Keratinocyte (primary cell): ENCODE data around the gene DSG2. TPM values are rescaled to one million over a fixed set of nuclear protein-coding genes. Genes with fewer than 3 reads are reported as not detected.
A peak's percentile ranks its signal among the peaks of the same experiment; 100 is the strongest.

ENCODE experiments used
- DNase-seq: peaks from one replicate; pipeline ENCODE4 v3.0.0-alpha.2; 2011; ENCODE audit warnings: low read depth, missing footprints, low spot score
- FAIRE-seq: peaks from 2 replicates; lab custom pipeline; 2011; peaks lifted over from hg19 to GRCh38; lab: Jason Lieb, UNC
- H2AFZ ChIP-seq: 2 replicates; pipeline ENCODE4 v1.6.0; 2012; ENCODE audit warnings: low read length, control low read depth, inconsistent platforms; ENCODE audit not compliant: control insufficient read depth
- H3K27ac ChIP-seq: 2 replicates; pipeline ENCODE4 v1.5.1; 2011; ENCODE audit warnings: low read length; ENCODE audit not compliant: control insufficient read depth, insufficient read depth
- H3K27me3 ChIP-seq: 3 replicates; pipeline ENCODE4 v1.6.0; 2011; ENCODE audit warnings: low read length; ENCODE audit not compliant: control insufficient read depth, insufficient read depth; ENCODE audit errors: extremely low read depth
- H3K36me3 ChIP-seq, 2 experiments: 2 replicates in 1 of 2; 3 replicates in 1 of 2; pipeline ENCODE4 v1.5.1; 2011; ENCODE audit warnings: low read length in 2 of 2, mild to moderate bottlenecking in 1 of 2; ENCODE audit not compliant: control insufficient read depth in 2 of 2, insufficient read depth in 2 of 2; ENCODE audit errors: extremely low read depth in 1 of 2
- H3K4me1 ChIP-seq: 3 replicates; pipeline ENCODE4 v1.5.1; 2011; ENCODE audit warnings: low read length; ENCODE audit not compliant: control insufficient read depth, insufficient read depth; ENCODE audit errors: extremely low read depth
- H3K4me2 ChIP-seq: 3 replicates; pipeline ENCODE4 v1.6.0; 2011; ENCODE audit warnings: low read depth, low read length; ENCODE audit not compliant: control insufficient read depth, insufficient read depth; ENCODE audit errors: extremely low read depth
- H3K4me3 ChIP-seq, 3 experiments: fragments of 200-600 bp in 1 of 3; sonication (generic) in 1 of 3; 2 replicates in 2 of 3; 3 replicates in 1 of 3; pipeline ENCODE4 v1.5.1; 2011 to 2016; ENCODE audit warnings: low read length in 3 of 3, mild to moderate bottlenecking in 3 of 3, control low read depth in 2 of 3, inconsistent platforms in 1 of 3, low read depth in 1 of 3, mixed read lengths in 1 of 3, mixed run types in 1 of 3, moderate library complexity in 1 of 3; ENCODE audit not compliant: control insufficient read depth in 2 of 3, insufficient read depth in 2 of 3; ENCODE audit errors: extremely low read depth in 1 of 3
- H3K79me2 ChIP-seq: 2 replicates; pipeline ENCODE4 v1.6.0; 2012; ENCODE audit warnings: low read length; ENCODE audit not compliant: control insufficient read depth, insufficient read depth
- H3K9ac ChIP-seq: 3 replicates; pipeline ENCODE4 v1.6.0; 2011; ENCODE audit warnings: low read length; ENCODE audit not compliant: control insufficient read depth, insufficient read depth; ENCODE audit errors: extremely low read depth
- H3K9me1 ChIP-seq: 3 replicates; pipeline ENCODE4 v1.6.0; 2011; ENCODE audit warnings: low read length; ENCODE audit not compliant: control insufficient read depth, insufficient read depth; ENCODE audit errors: extremely low read depth
- H3K9me3 ChIP-seq: 2 replicates; pipeline ENCODE4 v1.5.1; 2012; ENCODE audit warnings: low read depth, low read length; ENCODE audit not compliant: control insufficient read depth
- H4K20me1 ChIP-seq: 3 replicates; pipeline ENCODE4 v1.6.0; 2011; ENCODE audit warnings: low read length; ENCODE audit not compliant: control insufficient read depth, insufficient read depth; ENCODE audit errors: extremely low read depth
- EZH2 ChIP-seq: IDR thresholded peaks from one replicate; pipeline ENCODE4 v1.6.1; 2012; ENCODE audit warnings: inconsistent platforms, mild to moderate bottlenecking, low read length, moderate library complexity
- dilution Hi-C: fragments of 300-500 bp; cut with MboI; formaldehyde crosslinking; loops from one replicate; pipeline ENCODE4 v1.7.0; 2020; ENCODE audit warnings: low sequenced_read_pairs; ENCODE audit not compliant: extremely low pct_ligation_motif_present
- polyA plus RNA-seq, 5 experiments: library from polyadenylated mRNA; depleted of rRNA in 3 of 5; stranded (reverse) in 3 of 5; stranded (forward) in 1 of 5; unstranded in 1 of 5; fragments of >200 nt; gene quantifications; 1 replicate in 1 of 5; 2 replicates in 3 of 5; 3 replicates in 1 of 5; pipeline versions ENCODE4 v1.2.1 to v1.2.3, GENCODE V29; 2011 to 2012; ENCODE audit warnings: missing spikeins in 2 of 5, low read depth in 1 of 5, low replicate concordance in 1 of 5
- TF ChIP-seq, protein P1 (sequence below), 3 experiments: IDR thresholded peaks in 1 of 3; conservative IDR thresholded peaks in 1 of 3; optimal IDR thresholded peaks in 1 of 3; 2 replicates in 2 of 3; 3 replicates in 1 of 3; pipeline versions ENCODE3 to v1.5.1; 2011; ENCODE audit warnings: low read length in 3 of 3, mild to moderate bottlenecking in 3 of 3, moderate library complexity in 2 of 3, control low read depth in 1 of 3, inconsistent platforms in 1 of 3; ENCODE audit not compliant: insufficient read depth in 2 of 3; ENCODE audit errors: extremely low read depth in 1 of 3

DSG2 gene
- polyA plus RNA-seq, 1 donor (not counting 4 experiments of a cell fraction or from before 2014, with no cell fraction given): 140 TPM

DNA sequence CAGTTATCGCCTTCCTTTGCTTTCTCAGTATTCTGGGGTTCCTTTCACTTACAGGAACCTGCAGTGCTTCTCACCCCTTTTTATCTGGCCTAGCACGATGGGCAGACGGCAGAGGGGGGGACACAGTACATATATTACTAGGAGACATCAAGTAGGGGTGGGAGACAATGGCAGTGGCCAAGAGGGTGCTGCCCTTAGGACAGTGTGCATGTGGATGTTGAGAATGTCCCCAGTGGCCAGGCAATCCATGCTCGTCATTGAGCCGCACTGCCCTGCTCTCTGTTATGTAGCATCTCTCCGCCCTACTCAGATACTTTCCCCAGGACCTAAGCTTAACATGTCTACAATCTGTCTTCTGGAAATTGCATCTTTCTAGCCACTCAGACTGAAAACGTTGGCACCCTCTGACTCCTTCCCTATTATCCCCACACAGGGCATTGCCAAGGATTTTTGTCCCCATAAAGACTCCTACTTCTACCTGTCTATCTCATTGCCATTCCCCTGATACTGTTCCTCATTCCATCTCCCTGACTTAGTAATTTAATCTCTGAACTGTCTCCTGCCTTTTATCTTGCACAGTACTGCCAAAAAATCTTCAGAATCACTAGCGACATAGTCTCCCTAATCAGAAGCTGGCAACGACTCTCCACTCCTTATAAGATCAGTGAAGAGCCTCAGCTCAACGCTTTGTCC is 6.6 kb downstream of the DSG2 start:
- dilution Hi-C loops: no loop called here
- peaks cover 0 to 12% of the 10 kb centered on the region in 2 experiments for H3K36me3 ChIP-seq
- H3K9me3 ChIP-seq: no peaks in the 10 kb centered on the region
- TF ChIP-seq, protein P1, sequence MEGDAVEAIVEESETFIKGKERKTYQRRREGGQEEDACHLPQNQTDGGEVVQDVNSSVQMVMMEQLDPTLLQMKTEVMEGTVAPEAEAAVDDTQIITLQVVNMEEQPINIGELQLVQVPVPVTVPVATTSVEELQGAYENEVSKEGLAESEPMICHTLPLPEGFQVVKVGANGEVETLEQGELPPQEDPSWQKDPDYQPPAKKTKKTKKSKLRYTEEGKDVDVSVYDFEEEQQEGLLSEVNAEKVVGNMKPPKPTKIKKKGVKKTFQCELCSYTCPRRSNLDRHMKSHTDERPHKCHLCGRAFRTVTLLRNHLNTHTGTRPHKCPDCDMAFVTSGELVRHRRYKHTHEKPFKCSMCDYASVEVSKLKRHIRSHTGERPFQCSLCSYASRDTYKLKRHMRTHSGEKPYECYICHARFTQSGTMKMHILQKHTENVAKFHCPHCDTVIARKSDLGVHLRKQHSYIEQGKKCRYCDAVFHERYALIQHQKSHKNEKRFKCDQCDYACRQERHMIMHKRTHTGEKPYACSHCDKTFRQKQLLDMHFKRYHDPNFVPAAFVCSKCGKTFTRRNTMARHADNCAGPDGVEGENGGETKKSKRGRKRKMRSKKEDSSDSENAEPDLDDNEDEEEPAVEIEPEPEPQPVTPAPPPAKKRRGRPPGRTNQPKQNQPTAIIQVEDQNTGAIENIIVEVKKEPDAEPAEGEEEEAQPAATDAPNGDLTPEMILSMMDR (optimal IDR thresholded peaks at IDR 0.05 in 1 of 3, IDR thresholded peaks at IDR 0.05 in 1 of 3, conservative IDR thresholded peaks at IDR 0.05 in 1 of 3; ENCODE audit: extremely low read depth in 1 of 3, insufficient read depth in 2 of 3, low read length in 3 of 3): no peak
- TF ChIP-seq EZH2: no peak
- H3K9me1 ChIP-seq: no peaks in the 10 kb centered on the region
- H3K27me3 ChIP-seq: no peaks in the 10 kb centered on the region
- H3K79me2 ChIP-seq: peaks cover 81% of the 10 kb centered on the region
- no peak overlapping the region for H2AFZ ChIP-seq
- H3K27ac ChIP-seq: no peak overlapping the region
- H4K20me1 ChIP-seq: peaks cover 3% of the 10 kb centered on the region
- no peak overlapping the region for H3K4me3 ChIP-seq
- no peak for FAIRE-seq
- H3K4me1 ChIP-seq: peaks cover 42% of the 10 kb centered on the region
- peak overlapping the region; percentile 7 for H3K4me2 ChIP-seq
- no peak overlapping the region for H3K9ac ChIP-seq
- DNase-seq: no peak

DNA sequence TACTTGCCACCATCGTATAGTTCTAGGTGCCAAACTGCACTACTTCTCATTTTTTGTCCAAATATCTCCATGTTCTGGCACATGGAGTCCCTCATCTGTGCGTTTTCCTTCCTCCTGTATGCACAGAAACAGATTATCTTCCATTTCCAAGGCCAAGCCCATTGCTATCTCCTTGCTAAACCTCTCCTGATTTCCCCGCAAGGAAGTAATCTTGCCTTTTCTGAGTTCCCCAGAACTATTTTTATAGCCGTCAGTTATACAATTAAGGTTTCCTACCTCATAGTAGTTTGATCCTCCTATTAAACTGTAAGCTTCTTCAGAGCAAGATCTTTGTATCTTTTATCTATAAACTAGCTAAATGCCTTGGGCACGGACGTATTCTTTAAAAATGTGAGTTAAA is 7.2 kb downstream of the DSG2 start:
- Histone ChIP-seq H3K36me3 (peaks cover 0 to 10% of the 10 kb centered on the region in 2 experiments), H3K79me2 (peaks cover 81% of the 10 kb centered on the region), H3K4me2 (peak overlapping the region; percentile 7), H3K9me1 (no peaks in the 10 kb centered on the region), H3K27ac (peak overlapping the region; percentile 6), H2AFZ (no peak overlapping the region), H3K4me3 (no peak overlapping the region), H3K4me1 (peaks cover 41% of the 10 kb centered on the region), H3K9ac (no peak overlapping the region), H4K20me1 (peaks cover 3% of the 10 kb centered on the region), H3K27me3 (no peaks in the 10 kb centered on the region), H3K9me3 (no peaks in the 10 kb centered on the region)
- dilution Hi-C loops: no loop called here
- no peak for TF ChIP-seq EZH2
- TF ChIP-seq, protein P1 (optimal IDR thresholded peaks at IDR 0.05 in 1 of 3, IDR thresholded peaks at IDR 0.05 in 1 of 3, conservative IDR thresholded peaks at IDR 0.05 in 1 of 3; ENCODE audit: extremely low read depth in 1 of 3, insufficient read depth in 2 of 3, low read length in 3 of 3): no peak
- peak; percentile 57 for FAIRE-seq
- DNase-seq: no peak
